Measurements from ENCODE around the gene IL16. TPM values are rescaled to one million over a fixed set of nuclear protein-coding genes. Genes with fewer than 3 reads are reported as not detected.

Gene IL16
- total and polyA plus RNA-seq, 4 donors: 1.9 to 6.9 (median 4.4) TPM

DNA sequence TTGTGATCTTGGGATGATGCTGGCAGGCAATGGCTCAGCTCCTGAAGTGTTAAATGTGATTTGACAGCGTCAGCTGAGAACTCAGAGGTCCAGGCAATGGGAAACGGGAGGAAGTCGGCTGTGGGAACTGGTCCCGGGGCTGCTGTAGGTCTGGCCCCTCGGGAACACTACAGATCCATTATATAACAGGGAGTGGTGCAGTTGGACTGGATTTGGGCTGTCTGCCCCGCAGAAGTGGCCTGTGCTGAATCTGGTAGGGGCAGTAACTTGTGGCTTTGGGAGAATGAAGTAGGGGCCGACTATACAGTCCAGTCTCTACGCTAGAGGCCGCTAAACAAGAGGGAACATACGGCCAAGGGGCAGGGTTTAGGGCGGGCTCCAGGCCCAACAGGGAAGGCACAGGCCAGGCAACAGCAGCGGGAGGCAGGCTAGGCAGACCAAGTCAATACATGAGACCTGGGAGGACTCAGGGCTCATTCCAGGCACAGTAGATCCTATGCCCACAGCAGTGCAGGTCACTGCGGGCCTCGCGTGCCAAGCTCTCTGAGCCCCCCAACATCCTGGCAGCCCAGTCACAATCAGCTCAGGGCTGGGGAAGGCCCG, 20.3 kb upstream of the IL16 start:
- peaks cover 0 to 1% (median 0%) of the 10 kb centered on the region in 4 donors for H3K27me3 ChIP-seq (ENCODE audit: control insufficient read depth in 4 of 4, insufficient read depth in 4 of 4, low read length in 3 of 4)
- TF ChIP-seq FOXA2 (IDR thresholded peaks at IDR 0.05) (no peak), JUND (IDR thresholded peaks at IDR 0.05) (no peak), RXRA (IDR thresholded peaks at IDR 0.05) (no peak), GABPA (IDR thresholded peaks at IDR 0.05 in 1 of 2, conservative IDR thresholded peaks at IDR 0.05 in 1 of 2) (no peak), EGR1 (IDR thresholded peaks at IDR 0.05; ENCODE audit: low read depth in 2 of 2) (no peak), YY1 (IDR thresholded peaks at IDR 0.05) (no peak)
- TF ChIP-seq, protein P1, sequence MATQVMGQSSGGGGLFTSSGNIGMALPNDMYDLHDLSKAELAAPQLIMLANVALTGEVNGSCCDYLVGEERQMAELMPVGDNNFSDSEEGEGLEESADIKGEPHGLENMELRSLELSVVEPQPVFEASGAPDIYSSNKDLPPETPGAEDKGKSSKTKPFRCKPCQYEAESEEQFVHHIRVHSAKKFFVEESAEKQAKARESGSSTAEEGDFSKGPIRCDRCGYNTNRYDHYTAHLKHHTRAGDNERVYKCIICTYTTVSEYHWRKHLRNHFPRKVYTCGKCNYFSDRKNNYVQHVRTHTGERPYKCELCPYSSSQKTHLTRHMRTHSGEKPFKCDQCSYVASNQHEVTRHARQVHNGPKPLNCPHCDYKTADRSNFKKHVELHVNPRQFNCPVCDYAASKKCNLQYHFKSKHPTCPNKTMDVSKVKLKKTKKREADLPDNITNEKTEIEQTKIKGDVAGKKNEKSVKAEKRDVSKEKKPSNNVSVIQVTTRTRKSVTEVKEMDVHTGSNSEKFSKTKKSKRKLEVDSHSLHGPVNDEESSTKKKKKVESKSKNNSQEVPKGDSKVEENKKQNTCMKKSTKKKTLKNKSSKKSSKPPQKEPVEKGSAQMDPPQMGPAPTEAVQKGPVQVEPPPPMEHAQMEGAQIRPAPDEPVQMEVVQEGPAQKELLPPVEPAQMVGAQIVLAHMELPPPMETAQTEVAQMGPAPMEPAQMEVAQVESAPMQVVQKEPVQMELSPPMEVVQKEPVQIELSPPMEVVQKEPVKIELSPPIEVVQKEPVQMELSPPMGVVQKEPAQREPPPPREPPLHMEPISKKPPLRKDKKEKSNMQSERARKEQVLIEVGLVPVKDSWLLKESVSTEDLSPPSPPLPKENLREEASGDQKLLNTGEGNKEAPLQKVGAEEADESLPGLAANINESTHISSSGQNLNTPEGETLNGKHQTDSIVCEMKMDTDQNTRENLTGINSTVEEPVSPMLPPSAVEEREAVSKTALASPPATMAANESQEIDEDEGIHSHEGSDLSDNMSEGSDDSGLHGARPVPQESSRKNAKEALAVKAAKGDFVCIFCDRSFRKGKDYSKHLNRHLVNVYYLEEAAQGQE (IDR thresholded peaks at IDR 0.05): no peak
- TF ChIP-seq, protein P2, sequence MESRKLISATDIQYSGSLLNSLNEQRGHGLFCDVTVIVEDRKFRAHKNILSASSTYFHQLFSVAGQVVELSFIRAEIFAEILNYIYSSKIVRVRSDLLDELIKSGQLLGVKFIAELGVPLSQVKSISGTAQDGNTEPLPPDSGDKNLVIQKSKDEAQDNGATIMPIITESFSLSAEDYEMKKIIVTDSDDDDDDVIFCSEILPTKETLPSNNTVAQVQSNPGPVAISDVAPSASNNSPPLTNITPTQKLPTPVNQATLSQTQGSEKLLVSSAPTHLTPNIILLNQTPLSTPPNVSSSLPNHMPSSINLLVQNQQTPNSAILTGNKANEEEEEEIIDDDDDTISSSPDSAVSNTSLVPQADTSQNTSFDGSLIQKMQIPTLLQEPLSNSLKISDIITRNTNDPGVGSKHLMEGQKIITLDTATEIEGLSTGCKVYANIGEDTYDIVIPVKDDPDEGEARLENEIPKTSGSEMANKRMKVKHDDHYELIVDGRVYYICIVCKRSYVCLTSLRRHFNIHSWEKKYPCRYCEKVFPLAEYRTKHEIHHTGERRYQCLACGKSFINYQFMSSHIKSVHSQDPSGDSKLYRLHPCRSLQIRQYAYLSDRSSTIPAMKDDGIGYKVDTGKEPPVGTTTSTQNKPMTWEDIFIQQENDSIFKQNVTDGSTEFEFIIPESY (IDR thresholded peaks at IDR 0.05): no peak
- no peaks in the 10 kb centered on the region for H3K4me1 ChIP-seq (ENCODE audit: control insufficient read depth in 4 of 4, insufficient read depth in 4 of 4, low read length in 3 of 4)
- no peak overlapping the region for H3K9ac ChIP-seq (ENCODE audit: low read depth in 1 of 2, low read length in 2 of 2)
- no peaks in the 10 kb centered on the region for H3K36me3 ChIP-seq (ENCODE audit: control insufficient read depth in 4 of 4, insufficient read depth in 3 of 4, low read depth in 1 of 4, low read length in 3 of 4)
- DNase-seq (ENCODE audit: low spot score): no peak
- no peaks in the 10 kb centered on the region for H3K9me3 ChIP-seq (ENCODE audit: control insufficient read depth in 4 of 4, low read length in 3 of 4)
- no peak overlapping the region for H3K4me3 ChIP-seq (ENCODE audit: low read depth in 1 of 3, low read length in 3 of 3)
- 86% methylated on average over 16 of the region's 16 CpGs for WGBS
- H3K27ac ChIP-seq (ENCODE audit: low read depth in 1 of 2, low read length in 2 of 2): no peak overlapping the region

DNA sequence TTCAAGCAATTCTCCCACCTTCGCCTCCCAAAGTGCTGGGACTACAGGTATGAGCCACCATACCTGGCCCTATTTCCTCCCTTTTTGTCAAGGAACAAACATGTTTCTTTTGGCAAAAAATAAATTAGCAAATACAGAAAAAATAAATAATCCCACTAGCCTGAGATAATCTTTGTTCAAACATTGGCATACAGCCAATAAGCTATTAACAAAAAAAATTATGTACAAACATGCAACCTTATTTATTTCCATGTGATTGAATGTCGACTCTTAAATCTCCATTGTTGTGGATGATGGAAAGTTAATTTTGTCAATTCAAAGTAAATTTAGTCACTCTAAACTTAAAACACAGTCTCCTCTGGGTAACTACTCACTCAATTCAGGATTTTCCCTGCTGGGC, 18.3 kb upstream of the IL16 start:
- no peak overlapping the region for H3K4me3 ChIP-seq (ENCODE audit: low read depth in 1 of 3, low read length in 3 of 3)
- H3K9ac ChIP-seq (ENCODE audit: low read depth in 1 of 2, low read length in 2 of 2): no peak overlapping the region
- WGBS: 81% methylated on average over 2 of the region's 2 CpGs
- no peak for DNase-seq (ENCODE audit: low spot score)
- no peaks in the 10 kb centered on the region for H3K4me1 ChIP-seq (ENCODE audit: control insufficient read depth in 4 of 4, insufficient read depth in 4 of 4, low read length in 3 of 4)
- TF ChIP-seq FOXA1 (IDR thresholded peaks at IDR 0.05) (no peak), YY1 (IDR thresholded peaks at IDR 0.05) (no peak), EGR1 (IDR thresholded peaks at IDR 0.05; ENCODE audit: low read depth in 2 of 2) (no peak), JUND (IDR thresholded peaks at IDR 0.05) (no peak), HNF4G (IDR thresholded peaks at IDR 0.05) (no peak), RXRA (IDR thresholded peaks at IDR 0.05) (no peak), GABPA (IDR thresholded peaks at IDR 0.05 in 1 of 2, conservative IDR thresholded peaks at IDR 0.05 in 1 of 2) (no peak), NR2F2 (IDR thresholded peaks at IDR 0.05) (no peak), TAF1 (conservative IDR thresholded peaks at IDR 0.05) (no peak), HNF4A (conservative IDR thresholded peaks at IDR 0.05) (no peak), SP1 (IDR thresholded peaks at IDR 0.05) (no peak), FOXA2 (IDR thresholded peaks at IDR 0.05) (no peak)
- TF ChIP-seq, protein P3, sequence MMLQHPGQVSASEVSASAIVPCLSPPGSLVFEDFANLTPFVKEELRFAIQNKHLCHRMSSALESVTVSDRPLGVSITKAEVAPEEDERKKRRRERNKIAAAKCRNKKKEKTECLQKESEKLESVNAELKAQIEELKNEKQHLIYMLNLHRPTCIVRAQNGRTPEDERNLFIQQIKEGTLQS (IDR thresholded peaks at IDR 0.05): no peak
- TF ChIP-seq, protein P1 (IDR thresholded peaks at IDR 0.05): no peak
- TF ChIP-seq, protein P4, sequence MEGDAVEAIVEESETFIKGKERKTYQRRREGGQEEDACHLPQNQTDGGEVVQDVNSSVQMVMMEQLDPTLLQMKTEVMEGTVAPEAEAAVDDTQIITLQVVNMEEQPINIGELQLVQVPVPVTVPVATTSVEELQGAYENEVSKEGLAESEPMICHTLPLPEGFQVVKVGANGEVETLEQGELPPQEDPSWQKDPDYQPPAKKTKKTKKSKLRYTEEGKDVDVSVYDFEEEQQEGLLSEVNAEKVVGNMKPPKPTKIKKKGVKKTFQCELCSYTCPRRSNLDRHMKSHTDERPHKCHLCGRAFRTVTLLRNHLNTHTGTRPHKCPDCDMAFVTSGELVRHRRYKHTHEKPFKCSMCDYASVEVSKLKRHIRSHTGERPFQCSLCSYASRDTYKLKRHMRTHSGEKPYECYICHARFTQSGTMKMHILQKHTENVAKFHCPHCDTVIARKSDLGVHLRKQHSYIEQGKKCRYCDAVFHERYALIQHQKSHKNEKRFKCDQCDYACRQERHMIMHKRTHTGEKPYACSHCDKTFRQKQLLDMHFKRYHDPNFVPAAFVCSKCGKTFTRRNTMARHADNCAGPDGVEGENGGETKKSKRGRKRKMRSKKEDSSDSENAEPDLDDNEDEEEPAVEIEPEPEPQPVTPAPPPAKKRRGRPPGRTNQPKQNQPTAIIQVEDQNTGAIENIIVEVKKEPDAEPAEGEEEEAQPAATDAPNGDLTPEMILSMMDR (IDR thresholded peaks at IDR 0.05; ENCODE audit: low read depth, low read length, missing input control): no peak
- TF ChIP-seq, protein P5, sequence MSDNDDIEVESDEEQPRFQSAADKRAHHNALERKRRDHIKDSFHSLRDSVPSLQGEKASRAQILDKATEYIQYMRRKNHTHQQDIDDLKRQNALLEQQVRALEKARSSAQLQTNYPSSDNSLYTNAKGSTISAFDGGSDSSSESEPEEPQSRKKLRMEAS (IDR thresholded peaks at IDR 0.05): no peak
- TF ChIP-seq, protein P2 (IDR thresholded peaks at IDR 0.05): no peak
- no peak overlapping the region for H3K27ac ChIP-seq (ENCODE audit: low read depth in 1 of 2, low read length in 2 of 2)
- no peaks in the 10 kb centered on the region for H3K9me3 ChIP-seq (ENCODE audit: control insufficient read depth in 4 of 4, low read length in 3 of 4)
- H3K27me3 ChIP-seq (ENCODE audit: control insufficient read depth in 4 of 4, insufficient read depth in 4 of 4, low read length in 3 of 4): peaks cover 0 to 7% (median 0%) of the 10 kb centered on the region in 4 donors
- no peaks in the 10 kb centered on the region for H3K36me3 ChIP-seq (ENCODE audit: control insufficient read depth in 4 of 4, insufficient read depth in 3 of 4, low read depth in 1 of 4, low read length in 3 of 4)

Measured in liver (tissue), 9 donors.